GM19025 (cell line): Measurements from ENCODE around the gene PIGU.

Experiments used
- ATAC-seq: cut with Tn5 transposase; IDR thresholded peaks from one replicate; pipeline ENCODE4 v1.9.1; 2021; ENCODE audit warnings: mild to moderate bottlenecking, low read depth, moderate library complexity; ENCODE audit not compliant: unreplicated experiment

The PIGU gene

GRCh38 chr20:34579979-34580940 lies 96.6 kb downstream of the PIGU start:
- ATAC-seq = no peak

- ATAC-seq = no peak
These were observed 97.5 kb downstream of the PIGU start for GRCh38 chr20:34579191-34579978.

GRCh38 chr20:34578521-34578920 lies 98.4 kb downstream of the PIGU start:
- no peak for ATAC-seq

- no peak for ATAC-seq
These were observed 98.9 kb downstream of the PIGU start for GRCh38 chr20:34578025-34578424.

DNA sequence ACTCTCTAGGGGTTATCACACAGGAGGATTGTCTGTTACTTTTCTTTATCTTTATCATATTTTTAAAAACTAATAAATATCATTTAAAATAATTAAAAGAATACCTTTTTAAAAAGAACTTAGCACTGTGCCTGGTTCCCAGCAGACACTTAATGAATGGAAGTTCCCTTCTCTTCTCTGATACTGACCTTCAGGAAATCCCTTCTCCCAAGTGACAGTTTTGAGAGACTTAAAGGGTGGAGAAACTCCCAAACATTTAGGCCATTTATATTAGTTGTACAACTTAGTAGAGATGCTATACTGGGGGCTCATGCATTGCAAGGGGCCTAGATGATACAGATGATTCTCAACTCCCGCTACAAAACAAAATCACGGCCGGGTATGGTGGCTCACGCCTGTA lies 99.8 kb downstream of the PIGU start:
- ATAC-seq = no peak

DNA sequence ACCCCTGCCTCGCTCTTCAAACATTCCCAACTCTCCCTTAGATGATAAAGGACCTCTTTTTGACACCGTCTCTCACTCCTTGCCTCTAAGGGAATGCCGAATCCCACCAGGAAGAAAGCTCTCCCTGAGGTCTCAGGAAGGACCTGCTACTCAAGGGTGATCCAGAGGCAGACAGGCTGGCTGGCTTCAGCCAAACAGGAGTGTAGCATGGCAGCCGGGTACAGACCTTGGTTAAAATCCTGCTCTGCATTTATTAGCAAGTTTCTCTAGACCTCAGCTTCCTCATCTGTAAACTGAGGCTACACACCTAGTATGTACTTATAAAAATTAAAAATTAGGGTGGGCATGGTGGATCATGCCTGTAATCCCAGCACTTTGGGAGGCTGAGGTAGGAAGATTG lies 101.1 kb downstream of the PIGU start:
- no peak for ATAC-seq

GRCh38 chr20:34575271-34575670 lies 101.6 kb downstream of the PIGU start:
- ATAC-seq = no peak

DNA sequence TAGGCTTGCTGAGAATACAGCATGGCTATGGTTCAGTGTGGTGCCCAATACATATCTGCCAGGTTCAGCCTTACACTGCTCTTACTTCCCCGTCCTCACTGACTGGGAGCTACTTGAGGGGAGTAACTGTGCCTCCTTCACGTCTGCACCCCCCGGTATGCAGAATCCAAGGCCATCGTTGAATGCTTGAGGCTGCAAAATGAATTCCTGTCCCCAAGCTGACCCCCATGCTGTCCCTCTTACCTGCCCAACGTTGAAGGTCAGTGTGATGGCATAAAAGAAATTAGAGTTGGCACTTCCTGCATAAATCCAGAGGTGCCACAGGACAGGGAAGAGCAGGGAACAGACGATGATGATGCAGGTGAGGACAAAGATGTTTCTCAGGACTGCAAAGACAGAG lies 102.0 kb downstream of the PIGU start:
- ATAC-seq = no peak

DNA sequence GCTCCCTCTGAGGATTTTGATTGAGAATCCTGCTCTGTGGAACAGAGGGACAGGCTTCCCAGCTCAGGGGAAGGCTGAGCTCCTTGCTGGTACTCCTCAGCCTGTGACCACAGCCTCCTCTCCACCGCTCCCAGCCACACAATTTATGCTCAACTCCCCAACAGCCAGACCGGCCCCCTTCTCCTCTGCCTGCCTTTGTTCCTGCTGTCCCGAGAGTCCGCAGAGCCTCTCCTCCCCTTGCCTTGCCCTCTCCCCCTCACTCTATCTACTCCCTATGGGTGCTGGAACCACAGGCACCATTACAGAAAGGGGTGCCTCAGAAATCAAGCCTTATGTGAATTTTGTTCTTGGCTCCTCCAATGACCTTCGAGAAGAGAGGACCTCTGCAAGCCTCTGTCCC lies 102.5 kb downstream of the PIGU start:
- no peak for ATAC-seq

DNA sequence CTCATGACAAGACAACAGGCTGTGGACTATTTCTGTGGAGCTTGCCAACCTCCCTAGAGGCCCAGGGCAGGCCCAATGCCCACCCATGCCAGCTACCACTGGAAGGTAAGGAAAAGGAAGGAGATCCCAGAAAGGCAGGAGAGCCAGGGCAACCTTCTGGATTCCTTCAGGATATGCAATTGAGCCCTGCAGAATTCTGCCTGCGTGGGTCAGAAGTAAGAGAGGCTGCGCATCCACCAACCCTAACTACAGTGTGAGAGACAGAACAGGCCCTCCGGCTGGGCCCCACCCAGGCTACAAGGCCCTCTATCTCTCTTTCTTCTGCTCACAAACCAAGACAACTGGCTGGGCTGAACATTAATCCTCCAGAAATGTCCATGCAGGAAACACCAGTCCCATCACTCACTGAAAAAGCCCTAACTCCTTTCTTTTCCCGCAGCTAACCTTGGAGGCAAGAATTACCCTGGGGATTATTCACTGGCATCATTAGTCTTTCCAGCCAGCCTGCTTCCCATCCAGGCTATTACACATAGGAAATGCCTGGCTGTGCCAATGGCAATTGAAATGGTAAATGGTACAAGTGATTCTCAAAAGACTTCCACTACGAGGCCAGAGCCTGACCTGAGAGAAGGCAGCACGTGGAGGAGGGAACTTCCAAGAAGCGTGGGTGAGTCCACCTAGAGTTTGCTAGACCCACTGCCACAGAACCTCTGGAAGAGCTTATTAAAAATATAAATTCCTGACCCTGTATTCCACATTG lies 103.2 kb downstream of the PIGU start:
- ATAC-seq = no peak

DNA sequence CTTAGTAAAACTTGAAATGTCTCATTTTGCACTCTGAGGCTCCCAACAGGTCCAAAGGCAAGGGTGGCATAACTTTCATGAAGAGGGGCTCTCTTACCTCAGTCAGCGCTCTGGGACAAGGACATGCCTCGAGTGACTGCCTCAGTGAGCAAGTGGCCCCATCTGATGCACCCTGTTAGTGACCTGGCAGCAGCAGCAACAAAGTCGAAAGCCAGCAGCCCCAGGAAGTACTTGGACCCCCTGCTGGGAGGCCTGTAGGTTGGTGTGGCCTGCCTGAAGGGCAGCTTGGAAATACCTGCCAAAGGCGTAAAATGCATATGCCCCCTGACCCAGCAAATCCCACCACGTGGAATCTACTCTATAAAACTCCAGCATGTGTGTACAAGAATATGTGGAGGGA lies 105.1 kb downstream of the PIGU start:
- no peak for ATAC-seq

- no peak for ATAC-seq
These were observed 106.0 kb downstream of the PIGU start for GRCh38 chr20:34570859-34571306.

DNA sequence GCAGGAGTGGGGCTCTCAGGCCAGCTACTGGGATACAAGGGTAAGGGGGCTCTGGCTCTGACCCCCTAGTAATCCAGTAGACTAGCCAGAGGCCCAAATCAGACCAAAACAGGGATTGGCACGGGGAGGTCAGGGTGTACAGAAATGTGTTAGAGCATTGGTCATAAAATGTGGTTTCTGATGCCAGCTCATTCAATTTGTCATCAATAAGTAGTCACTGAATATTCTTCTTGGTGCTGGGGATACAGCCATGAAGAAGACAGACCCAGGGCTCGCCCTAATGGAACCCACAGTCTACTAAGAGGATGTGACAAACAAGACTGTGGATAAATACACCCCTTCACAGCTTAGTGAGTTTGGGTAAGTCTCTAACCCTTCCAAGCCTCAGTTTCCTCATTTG lies 107.3 kb downstream of the PIGU start:
- no peak for ATAC-seq

DNA sequence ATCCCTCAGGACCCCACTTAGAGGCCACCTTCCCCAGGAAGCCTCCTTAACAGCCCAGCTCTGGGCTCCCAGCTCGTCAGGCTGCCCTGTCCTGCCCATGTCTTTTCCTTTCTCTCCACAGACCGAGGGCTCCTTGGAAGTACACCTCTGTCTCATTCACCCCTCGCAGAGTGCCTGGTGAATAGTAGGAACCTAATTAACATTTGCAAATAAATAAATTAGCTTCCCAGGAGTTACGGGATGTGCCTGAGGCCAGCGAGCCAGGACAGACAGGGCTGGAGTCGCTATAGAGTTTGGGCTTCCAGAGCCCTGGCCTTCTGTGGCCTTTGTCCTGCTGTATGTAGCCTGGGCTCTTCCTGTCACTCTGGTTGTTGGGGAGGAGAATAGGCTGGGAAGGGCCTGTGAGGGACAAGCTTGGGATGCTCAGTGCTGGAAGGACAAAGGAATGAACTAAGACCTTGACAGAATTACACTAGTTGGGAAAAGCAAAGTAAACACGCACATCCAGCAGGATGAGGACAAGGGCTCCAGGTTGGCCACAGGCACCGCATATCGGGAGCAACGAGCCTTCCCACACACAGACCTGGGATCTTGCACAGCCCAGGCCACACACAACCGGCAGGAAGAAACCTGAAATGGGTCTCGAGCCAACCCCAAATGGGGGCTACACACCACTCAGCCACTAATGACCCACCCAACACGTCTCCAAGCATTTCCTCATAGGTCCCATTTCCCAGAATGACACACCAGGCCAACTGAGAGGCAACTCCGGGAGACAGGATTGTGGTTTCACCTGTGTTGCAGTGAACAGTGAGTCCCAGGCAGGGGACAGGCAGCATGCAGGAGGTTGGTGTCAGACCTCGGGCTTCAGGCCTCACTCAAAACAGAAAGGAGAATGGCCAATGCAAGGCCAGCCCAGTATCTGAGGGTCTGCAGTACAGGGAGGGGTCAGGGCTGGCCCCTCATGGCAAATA lies 108.7 kb downstream of the PIGU start:
- no peak for ATAC-seq

DNA sequence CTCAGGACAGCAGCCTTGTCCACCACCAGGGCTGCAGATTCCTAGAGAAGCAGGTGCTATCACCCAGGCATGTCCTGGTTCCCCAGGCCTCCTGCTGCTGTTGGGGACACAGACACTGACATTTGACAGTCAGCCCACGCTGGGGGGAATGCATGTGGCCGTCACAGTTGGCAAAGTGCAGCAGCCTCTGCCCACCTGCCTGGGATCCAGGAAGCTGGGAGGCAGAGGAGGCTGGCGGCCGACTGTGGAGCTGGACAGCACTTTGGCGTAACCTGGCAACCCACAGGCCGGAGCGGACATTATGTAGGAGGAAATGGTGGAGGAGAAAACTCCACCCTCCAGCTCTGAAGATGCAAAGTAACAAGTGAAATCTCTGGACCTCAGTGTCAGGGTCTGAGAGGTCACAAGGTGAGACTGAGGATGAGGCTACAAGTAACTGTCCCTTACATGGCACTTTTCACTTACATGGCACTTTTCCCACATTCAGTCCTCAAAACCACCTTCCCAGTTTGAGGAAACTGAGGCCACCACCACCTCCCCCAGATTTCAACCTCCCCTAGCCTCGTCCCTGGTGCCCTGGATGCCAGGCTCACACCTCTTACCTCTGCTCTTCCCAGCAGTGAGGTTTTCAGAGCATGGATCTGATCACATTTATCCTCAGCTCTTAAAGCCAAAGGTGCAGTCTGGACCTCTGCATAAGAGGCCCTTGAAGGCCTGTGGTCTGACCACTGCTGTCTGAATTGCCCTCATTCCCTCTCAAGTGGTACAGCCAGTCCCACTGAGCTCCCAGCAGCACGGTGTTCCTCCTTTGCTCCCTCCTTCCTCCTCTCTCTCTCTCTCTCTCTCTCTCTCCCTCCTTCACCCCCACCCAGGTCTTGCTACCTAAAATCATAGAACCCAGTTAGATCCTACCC lies 109.7 kb downstream of the PIGU start:
- no peak for ATAC-seq

DNA sequence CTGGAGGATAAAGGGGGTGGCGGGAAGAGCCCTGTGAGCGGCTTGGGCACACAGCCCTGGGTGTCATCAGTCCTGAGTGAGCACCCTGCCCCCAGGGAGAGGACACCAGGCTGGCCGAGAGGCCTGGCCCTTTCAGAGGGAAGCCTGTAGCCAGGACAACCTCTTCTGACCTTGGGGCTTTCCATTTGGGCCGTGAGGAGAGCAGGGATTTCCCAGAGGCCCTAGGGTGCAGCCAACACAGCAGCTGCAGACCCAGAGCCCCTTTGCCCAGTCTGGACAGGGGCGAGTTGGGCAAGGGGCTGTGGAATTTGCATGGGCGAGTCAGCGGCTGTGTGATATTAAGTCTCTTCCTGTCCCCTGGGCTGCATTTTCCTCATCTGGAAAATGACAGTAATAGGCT lies 112.1 kb downstream of the PIGU start:
- ATAC-seq = no peak

- ATAC-seq = no peak
These were observed 114.3 kb downstream of the PIGU start for GRCh38 chr20:34562641-34563040.

GRCh38 chr20:34561661-34562060 lies 115.2 kb downstream of the PIGU start:
- no peak for ATAC-seq

GRCh38 chr20:34560614-34561013 lies 116.3 kb downstream of the PIGU start:
- ATAC-seq = no peak
